Fibroblast of peridontal ligament (primary cell): ENCODE results near the gene GRIK4.

Source experiments
- DNase-seq: peaks from one replicate; pipeline ENCODE4 v3.0.0-alpha.2; 2010; ENCODE audit errors: extremely low read depth

GRIK4 gene

DNA sequence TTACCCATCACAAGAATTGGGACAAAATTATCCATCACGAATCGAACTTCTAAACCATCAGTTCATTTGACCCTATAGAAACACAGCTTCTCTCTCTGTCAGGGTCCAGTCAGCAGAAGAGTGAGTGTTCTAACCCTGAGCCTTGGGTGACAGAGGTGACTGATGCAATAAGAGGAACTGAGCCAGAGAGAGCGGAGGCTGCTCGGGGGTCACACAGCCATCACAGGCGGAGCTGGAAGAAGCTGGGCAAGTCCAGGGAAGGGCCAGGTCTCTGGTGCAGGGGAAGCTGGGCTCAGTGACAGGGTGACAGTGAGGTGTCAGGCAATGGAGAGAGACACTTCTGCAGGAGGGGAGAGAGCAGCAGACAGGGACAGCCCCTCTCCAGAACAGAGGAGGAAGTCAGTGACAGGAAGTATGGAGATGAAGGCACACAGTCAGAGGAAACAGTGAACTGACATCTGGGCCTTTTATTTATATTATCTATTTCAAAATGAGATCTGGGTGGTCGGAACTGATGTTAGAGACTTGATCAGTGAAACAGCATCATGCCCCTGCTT, 328.4 kb downstream of the GRIK4 start:
- DNase-seq, result no peak

DNA sequence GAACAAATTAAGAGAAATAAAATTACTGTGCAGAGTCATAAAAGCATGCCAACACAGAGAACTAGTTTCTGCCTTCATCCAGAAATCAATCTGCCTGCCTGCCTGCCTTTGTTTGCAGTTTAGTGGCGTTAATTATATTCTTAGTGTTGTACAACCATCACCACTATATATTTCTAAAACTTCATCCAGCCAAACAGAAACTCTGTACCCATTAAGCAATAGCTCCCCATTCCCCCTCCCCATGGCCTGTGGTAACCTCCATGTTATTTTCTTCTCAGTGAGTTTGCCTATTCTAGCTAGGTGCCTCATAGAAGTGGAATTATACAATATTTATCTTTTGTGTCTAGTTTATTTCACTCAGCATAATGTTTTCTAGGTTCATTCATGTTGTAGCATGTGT, 329.1 kb downstream of the GRIK4 start:
- no peak for DNase-seq

DNA sequence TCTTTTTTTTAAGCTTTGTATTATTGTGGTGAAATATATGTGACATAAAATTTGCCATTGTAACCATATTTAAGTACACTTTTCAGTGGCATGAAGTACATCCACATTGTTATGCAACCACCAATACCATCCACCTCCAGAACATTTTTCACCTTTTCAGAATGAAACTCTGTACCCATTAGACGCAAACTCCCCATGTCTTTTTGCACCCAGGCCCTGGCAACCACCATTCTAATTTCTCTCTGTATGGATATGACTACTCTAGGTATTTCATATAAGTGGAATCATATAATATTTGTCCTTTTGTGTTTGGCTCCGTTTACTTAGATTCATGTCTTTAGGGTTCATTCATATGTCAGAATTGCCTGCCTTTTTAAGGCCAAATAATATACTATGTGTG, 329.5 kb downstream of the GRIK4 start:
- DNase-seq, result no peak

DNA sequence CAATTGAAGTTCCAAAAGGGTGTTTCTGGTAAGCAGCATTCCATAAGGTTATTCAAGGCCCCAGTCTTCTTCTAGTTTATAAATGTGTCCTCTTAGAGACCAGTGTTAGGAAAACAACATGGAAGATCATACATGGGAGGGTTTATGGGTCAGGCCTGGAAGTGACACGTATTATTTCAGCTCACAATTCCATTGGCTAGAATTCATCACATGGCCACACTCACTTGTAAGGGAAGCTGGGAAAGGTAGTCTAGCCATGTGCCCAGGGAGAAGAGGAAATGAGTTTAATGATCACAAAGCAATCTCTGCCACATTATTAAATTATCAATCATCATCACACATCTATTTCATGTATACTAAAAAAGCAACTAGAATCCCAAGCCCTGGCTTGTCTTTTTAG, 330.6 kb downstream of the GRIK4 start:
- DNase-seq, result no peak

DNA sequence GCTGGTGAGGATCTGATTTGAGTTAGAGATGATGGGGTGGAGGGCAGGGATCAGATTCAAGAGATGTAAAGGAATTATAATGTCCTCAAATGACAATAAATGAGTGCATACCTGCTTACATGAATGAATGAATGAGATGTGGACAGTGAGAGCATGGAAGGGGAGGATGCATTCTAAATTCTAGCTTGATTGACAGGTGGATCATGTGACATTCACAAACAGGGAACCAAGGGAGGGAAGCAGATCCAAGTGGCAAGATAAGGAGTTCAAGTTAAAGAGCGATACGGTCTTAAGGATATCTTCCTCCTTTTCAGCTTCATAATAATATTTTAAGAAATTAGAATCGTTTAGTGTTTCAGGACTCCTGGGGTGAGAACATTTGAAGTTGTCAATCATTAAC, 341.9 kb downstream of the GRIK4 start:
- DNase-seq, result no peak

DNA sequence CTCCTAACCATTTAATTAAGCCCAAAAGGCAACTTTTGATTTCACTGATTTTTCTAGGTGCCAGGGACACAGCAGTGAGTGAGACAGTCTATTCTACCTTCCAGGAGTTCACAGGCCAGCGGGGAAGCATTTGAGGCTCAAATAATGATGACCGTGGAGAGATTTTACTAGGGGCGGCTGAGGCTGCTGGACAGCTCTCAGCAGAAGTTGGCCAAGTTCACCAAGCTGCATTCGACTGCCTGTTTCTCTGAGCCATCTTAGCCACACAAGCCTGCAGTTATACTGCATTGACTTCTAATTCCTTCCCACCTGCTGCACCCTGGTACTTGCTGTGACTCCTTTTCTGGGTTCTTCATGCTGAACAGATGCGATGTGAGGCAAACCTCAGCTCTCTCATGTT, 343.4 kb downstream of the GRIK4 start:
- DNase-seq, result no peak

DNA sequence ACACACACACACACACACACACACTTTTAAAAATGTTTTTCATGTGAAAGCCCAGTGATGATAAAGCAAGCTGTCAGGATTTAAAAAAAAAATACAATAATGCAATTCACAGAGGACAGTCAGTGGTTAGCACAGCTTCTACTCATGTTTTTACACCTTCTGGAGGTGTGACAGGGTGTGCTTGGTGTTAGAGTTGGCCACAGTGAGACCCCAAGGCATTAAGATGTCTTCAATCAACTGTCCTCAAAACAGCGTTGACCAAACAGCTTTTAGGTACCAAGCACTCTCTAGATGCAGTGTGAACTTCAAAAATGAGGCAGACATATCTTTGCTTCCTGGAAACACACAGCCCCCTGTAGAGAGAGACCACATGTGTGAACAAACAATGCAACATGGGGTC, 346.0 kb downstream of the GRIK4 start:
- DNase-seq, result no peak

DNA sequence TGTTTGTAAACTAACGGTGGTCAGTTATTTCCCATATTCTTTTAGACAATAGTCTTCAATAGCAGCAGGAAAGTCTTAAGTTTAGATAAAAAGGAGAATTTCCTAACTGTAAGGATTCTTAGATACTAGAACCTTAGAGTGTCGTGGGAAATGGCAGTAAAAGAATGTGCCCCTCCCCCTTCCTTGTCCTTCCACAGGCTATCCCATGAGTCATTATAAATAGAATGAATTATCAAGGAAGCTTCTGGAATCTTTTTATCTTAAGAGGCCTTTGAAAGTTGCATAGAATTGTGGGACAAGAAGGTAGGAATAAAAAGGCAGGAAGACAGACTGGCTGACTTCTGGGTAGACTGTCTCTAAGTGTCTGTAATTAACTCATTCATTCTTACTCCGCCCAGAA, 347.2 kb downstream of the GRIK4 start:
- no peak for DNase-seq

DNA sequence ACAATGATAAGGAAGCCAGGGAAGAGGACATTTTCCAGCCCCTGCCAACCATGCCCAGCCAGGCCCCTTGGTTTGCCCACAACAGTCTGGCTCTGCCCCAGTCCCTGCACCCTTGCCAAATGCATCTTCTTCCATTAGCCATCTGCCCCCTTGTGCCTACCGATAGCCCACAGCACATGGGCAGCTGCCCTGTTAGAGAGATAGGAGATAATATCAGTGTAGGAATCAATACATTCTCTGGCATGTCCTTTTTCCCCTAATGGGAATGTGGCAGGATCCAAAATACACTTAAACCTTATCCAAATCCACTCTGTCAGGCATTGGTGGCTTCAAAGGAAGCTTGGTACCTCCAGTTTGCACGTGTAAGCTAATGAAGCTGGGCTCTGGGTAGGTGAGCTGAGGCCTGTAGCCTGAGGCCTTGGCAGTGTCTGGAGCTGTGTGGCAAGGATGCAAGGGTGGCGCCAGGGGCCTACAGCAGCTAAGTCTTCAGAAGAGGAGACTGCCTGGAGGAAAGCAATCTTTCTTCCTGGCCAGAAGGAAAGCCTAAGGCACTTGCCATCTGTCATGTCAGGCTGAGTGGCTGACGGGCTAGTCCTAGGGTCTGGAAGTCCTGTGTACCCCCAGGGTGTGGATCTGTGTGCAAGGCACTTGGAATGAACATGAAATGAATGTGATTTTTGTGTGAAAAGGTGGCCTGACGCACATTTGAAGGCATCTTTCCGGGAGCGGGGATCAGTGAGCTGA, 348.2 kb downstream of the GRIK4 start:
- no peak for DNase-seq

DNA sequence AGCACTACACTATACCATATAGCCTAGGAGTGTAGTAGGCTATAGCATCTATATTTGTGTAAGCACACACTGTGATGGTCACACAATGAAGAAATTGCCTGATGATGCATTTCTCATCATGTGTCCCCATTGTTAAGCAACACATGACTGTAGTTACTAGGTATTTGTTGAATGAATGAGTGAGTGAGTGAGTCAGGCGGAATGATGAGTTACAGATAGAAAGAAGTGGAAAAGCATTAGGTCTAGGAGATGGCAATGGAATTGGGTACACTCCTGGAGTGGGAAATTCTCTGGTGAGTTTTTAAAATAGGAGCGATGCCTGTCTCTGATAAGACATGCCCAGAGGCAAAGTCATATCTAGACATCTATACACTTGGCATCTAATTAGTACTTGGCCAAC, 351.8 kb downstream of the GRIK4 start:
- DNase-seq, result no peak

DNA sequence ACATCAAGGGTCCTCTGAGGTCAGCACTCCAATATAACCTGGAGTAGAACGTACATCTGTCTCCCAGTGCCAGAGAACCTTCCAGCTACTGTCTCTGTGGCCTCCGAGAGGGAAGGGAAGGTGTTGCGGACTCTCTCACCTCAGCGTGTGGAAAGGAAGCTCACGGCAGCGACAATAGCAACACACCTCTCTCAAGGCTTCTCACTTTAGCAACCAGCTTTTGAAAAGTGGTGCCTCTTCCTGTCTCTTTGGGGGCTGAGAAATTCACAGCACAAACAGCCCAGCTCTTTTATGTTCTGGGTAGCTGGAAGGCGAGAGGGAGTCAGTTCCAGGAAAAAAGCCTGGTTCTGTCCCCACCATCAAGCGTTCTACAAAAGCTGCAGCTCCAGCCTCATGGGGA, 355.5 kb downstream of the GRIK4 start:
- no peak for DNase-seq

DNA sequence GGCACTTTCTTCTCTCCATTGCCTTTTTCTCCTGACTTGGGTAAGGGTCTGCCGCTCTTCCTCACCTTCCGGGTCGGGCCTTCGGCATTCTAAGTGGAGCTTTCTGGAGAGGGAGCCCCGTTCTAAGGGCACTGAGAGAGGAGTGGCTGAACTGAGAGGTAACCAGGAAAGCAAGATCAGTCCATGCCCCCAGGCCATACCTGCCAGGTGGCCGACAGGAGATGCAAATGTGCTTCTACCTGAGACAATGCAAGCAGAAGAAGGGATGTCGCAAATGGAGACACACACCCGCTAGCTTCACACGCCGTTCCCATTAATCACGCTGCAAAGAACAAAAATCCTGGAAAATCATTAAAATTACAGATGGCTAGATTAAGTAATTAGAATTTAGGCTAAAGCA, 356.0 kb downstream of the GRIK4 start:
- no peak for DNase-seq

DNA sequence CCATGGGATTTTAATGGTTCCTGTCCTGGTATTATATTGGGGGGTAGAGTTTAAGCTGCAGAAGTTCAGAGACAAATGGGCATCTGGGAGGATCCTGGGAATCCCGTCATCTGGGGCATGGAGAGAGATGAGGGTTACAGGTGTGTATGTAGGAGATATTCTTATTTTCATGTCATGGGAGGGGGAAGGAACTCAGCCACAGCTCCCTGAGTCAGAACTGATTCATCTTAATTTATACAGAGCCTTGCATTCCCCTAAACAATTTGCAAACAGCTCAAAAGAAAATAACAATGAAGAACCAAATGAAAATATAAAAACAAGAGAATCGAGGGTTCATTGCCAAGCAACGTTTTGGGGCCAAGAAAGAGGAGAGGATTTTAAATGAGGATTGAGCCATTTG, 356.4 kb downstream of the GRIK4 start:
- DNase-seq, result no peak

DNA sequence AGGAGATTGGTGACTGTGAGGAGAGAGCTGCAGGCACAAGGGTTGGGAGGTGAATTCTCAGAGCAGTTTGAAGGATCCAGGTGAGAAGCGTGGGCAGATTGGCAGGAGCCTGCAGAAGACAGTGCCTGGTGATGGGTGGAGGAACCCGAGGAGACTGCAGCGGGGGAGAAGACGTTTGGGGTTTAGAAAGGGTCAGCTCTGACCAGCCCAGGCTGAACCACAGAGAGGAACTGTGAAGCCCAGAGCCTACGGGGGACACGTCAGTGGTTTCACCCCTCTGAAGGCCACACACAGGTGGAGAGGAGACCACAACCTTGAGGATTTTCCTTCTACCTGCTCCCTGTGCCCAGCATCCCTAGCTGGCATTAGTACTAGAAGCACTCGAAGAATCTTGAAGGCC, 357.5 kb downstream of the GRIK4 start:
- DNase-seq, result no peak

DNA sequence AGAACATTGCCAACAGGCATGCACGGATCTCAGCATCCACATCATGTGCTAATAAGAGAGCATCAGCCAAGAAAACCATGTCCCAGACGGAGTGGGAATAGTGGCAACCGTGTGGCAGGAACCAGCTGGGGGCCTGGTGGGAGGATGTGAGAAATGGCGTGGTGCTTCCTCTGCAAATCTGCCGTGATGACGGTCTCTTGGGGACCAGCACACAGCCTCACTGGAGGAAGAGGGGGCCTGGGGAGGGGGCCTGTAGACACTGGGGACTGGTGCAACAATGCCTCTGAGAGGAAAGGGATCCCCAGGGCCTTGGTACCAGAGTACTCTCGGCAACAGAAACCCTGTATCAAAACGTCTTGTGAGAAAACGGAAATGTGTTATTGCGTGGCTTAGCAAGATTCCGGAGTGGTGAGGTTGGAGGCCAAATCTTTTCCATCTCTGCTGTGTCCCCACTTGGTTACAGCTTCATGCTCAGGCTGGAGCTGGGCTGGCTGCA, 358.0 kb downstream of the GRIK4 start:
- DNase-seq, result no peak

DNA sequence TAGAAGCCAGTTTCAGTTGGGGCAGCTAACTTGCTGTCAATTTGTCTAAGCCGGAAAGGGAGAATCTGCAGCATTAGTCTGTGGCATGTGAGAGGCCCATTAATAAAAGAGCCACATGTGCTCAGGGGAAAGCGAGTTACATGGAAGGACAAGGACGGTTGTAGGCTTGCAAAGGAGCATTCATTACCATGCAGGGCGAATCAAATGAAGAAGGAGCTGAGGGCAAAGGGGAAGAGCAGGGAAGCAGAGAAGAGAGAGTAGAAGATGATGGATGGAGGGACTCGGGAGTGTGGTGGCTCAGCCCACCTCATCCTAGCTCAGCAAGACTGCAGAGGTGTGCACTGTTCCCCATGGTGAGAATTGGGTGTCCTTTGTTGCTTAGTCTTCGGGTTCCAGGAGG, 359.6 kb downstream of the GRIK4 start:
- DNase-seq, result no peak

DNA sequence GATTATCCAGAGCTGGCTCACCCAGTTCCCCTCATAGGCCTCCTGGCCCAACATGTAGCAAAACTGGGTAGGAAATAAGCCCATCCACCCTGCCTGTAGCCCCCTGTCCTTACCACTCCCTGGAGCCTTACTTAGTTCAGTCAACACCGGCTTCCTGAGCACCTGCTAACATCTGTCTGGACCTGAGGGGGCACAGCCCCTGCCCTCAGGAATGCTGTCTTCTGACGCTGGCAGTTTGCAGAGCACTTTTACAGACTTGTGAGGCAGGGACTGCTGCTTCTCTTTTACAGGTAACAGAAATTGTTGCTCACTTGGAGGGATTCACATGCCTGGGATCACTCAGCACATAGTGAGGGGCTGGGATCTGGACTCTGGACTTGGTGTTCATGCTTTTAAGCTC, 360.4 kb downstream of the GRIK4 start:
- DNase-seq, result no peak

DNA sequence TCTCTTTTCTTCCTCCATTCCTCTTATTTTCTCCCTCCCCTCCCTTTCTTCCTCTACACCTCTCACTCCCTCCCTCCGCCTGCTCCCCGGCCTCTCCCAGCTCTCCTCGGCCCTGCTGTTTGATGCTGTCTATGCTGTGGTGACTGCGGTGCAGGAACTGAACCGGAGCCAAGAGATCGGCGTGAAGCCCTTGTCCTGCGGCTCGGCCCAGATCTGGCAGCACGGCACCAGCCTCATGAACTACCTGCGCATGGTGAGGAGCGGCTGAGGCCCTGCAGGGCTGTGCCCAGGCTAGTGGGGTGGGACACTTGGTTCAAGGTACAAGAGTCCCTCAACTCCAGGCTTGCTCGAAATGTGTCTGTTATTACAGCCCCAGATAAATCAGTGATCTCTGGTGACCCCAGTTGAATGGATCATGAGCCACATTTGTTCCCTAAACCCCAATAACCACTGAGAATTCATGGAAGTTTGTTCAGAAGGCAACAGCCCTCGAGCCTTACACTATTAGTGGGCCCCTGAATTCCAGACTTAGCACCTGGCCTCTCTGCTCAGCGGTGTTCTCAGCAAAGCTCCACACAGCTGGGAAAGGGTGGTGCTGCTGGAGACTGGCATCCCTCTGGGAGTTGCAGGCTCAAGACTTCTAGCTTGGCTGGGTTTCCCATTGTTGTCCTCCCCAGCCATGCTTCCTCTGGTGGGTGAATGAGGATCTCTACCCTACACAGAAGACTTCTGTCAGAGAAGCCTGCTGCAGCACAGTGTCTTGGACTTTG, 362.6 kb downstream of the GRIK4 start:
- no peak for DNase-seq

DNA sequence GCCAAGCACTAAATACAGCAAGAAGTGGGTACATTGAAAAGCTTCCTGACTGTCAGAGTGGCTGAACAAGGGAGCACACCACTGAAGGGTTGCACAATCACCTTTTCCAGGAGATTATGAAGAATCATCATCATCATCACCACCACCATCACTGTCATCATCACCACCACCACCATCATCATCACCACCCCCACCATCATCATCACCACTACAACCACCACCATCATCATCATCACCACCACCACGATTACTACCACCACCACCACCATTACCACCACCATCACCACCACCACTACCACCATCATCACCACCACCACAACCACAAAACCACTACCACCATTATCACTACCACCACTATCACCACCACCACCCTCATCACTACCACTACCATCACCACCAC, 364.4 kb downstream of the GRIK4 start:
- no peak for DNase-seq

DNA sequence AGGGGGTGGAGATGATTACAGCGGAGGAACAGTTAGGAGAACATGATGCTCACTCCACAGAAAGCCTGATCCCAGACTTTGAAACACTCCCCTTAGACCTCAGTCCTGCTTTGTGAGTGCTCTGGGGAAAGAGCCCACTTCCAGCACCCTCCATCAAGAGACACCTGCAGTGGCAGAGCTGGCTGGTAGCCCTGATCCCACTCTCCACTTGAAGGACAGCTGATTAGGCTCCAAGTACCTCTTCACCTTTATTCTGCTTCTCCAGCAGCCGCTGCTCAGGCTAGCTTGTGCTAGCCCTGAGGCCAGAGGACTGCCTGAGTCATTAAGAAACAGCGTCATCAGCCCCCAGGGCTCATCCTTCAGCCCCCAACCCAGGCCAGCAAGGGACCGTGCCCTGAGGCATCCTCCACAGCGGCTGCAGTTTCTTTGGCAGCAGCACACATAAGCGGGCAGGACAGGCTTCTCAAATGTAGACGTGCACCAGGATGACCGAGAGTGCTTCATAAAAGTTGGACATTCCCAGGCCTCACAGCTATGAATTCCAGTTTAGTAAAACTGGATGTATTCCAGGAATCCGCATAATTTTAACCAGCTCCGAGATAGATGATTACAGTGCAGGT, 366.3 kb downstream of the GRIK4 start:
- DNase-seq, result no peak

DNA sequence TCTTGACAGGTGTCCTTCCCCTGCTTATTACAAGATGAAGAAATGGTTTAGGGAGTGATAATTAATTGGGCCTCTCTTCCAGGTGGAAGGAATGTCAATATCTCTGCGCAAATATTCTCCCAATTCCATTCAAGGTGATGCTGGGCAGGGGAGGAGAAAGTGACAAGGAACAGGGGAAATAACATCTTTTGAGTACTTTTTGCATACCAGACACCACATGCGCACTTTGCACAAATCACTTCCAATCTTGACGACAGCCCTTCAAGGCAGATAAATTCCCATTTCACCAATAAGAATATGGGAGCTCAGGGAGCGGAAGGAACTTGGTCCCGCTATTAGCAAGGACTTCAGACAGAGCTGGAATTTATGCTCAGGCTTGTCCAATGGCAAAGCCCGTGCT, 367.2 kb downstream of the GRIK4 start:
- no peak for DNase-seq

DNA sequence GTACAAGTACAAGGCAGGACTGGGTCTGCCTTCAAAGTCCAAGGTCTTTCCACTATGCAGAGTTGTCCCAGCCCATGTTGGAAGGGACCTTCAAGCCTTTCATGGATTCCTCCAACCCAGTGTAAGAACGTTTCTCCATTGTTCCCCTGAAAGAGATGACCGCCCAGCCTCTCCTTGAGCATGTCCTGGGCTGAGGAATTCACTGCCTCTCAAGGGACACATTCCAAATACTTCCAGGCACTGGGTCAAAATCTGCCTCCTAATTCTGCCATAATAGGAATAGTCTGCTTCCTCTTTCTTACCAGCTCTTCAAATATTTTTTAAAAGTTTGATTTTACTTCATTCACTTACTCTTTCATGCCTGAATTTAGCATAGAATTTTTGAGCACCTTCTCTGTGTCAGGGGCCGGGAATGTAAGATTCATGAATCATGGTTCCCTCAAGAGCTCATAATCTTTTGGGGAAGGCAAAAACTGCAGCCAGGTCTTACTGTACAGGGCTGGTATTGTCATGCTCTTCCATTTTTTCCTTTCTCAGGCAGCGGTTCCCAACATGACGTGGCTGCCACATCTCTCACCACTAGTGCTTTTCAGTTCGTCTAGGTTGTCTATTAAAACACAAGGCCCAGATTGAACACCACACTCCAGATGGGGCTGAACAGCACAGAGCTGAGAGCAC, 369.1 kb downstream of the GRIK4 start:
- no peak for DNase-seq
